ENCODE measurements around the gene PNN. TPM values are rescaled to one million over a fixed set of nuclear protein-coding genes. Genes with fewer than 3 reads are reported as not detected.
"Not testable (repeated sequence)": the region's sequence is repeated elsewhere in the genome, so short reads cannot be mapped to it uniquely, and the experiment has no call there.

The PNN gene
- polyA plus RNA-seq, 3 donors from 2014 or later = 9.5 to 34.7 (median 17.1) TPM

DNA sequence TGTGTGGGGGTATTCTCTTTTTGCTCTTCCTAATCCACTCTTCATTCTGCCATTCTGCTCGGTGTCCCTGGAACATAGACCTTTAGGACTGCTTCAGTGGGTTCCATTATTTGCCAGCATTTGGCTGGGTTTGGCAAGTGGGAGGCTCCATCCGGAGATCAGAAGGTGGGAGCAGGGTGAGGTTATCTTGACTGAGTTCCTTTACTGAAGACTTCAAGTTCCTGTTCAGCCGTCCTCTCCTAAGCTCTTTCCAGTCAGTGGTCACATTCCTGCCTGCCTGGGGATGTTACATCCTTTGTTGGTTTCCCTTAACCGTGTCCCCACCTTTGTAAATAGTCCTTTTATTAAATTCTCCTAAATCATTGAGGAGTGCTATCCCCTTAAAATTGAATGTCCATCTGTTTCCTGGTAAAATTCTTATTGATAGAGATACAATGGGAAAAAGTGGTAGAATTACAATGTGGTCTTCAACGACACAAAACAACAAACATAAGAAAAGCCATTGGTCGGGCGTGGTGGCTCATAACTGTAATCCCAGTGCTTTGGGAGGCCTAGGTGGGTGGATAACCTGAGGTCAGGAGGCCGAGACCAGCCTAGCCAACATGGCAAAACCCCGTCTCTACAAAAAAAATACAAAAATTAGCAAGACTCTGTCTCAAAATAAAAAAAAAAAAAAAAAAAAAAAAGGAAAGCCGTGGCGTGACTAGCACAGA lies 53.6 kb downstream of the PNN start:
- no peak for DNase-seq
- Mint-ChIP-seq H3K27ac (peak overlapping the region; percentile 67 to 97 (median 94)), H3K9me3 (no peaks in the 10 kb centered on the region), H3K27me3 (ENCODE audit: low read depth in 3 of 3) (peaks cover 0 to 15% (median 7%) of the 10 kb centered on the region in 3 donors), H3K4me1 (peaks cover 43 to 54% of the 10 kb centered on the region in 2 donors), H3K36me3 (no peaks in the 10 kb centered on the region), H3K4me3 (peak overlapping the region; percentile 52 to 76 (median 73))

GRCh38 chr14:39229222-39229543 lies 54.1 kb downstream of the PNN start:
- peak; percentile 65 to 73 (median 69) for DNase-seq
- Mint-ChIP-seq H3K4me3 (peak overlapping the region; percentile 52 to 76 (median 73)), H3K27me3 (ENCODE audit: low read depth in 3 of 3) (peaks cover 0 to 14% (median 7%) of the 10 kb centered on the region in 3 donors), H3K36me3 (no peaks in the 10 kb centered on the region), H3K27ac (peak overlapping the region; percentile 67 to 97 (median 94)), H3K9me3 (no peaks in the 10 kb centered on the region), H3K4me1 (peaks cover 49 to 59% of the 10 kb centered on the region in 2 donors)

GRCh38 chr14:39229601-39230110 lies 54.6 kb downstream of the PNN start:
- peaks cover 49 to 62% of the 10 kb centered on the region in 2 donors for H3K4me1 Mint-ChIP-seq
- DNase-seq = peak in 1 of 3 donors; percentile 5
- peak overlapping the region in 4 of 5 donors; percentile 0 to 73 (median 16) for H3K4me3 Mint-ChIP-seq
- H3K27me3 Mint-ChIP-seq (ENCODE audit: low read depth in 3 of 3) = peaks cover 0 to 14% (median 7%) of the 10 kb centered on the region in 3 donors
- no peaks in the 10 kb centered on the region for H3K9me3 Mint-ChIP-seq
- H3K27ac Mint-ChIP-seq = peak overlapping the region; percentile 67 to 97 (median 94)
- H3K36me3 Mint-ChIP-seq = no peaks in the 10 kb centered on the region

- Mint-ChIP-seq H3K27me3 (ENCODE audit: low read depth in 3 of 3) (peaks cover 0 to 14% (median 7%) of the 10 kb centered on the region in 3 donors), H3K36me3 (no peaks in the 10 kb centered on the region), H3K27ac (peak overlapping the region; percentile 55 to 84 (median 78)), H3K9me3 (no peaks in the 10 kb centered on the region), H3K4me1 (peaks cover 49 to 62% of the 10 kb centered on the region in 2 donors), H3K4me3 (no peak overlapping the region)
- DNase-seq = no peak
Measured at GRCh38 chr14:39230416-39231035, 55.5 kb downstream of the PNN start.

DNA sequence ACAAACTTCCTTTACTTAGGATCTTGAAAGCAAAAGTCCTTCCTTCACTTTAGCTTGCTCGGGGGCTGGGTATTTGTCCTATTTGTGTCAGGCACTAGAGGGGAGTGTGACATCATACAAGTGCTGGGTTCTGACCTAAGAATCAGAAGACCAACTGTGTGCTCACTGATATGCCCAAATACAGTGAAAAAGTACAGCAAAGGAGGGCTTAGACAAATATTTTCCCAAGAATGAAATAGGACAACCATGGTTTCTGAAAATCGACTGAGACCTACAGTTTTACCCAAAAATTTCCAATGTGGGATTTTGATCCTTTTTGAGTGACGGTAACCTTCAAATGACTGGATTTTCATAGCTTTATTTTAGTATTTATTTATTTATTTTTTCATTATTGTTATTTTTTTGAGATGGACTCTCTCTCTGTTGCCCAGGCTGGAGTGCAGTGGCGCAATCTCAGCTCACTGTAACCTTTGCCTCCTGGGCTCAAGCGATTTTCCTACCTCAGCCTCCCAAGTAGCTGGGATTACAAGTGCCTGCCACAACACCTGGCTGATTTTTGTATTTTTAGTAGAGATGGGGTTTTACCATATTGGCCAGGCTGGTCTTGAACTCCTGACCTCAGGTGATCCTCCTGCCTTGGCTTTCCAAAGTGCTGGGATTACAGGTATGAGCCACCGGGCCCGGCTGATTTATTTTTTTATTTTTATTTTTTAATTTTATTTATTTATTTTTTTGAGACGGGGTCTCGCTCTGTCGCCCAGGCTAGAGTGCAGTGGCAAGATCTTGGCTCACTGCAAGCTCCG lies 56.9 kb downstream of the PNN start:
- Mint-ChIP-seq H3K4me1 (peaks cover 49 to 62% of the 10 kb centered on the region in 2 donors), H3K27ac (peak overlapping the region; percentile 55 to 93 (median 80)), H3K27me3 (ENCODE audit: low read depth in 3 of 3) (peaks cover 0 to 12% (median 7%) of the 10 kb centered on the region in 3 donors), H3K4me3 (peak overlapping the region in 2 of 5 donors; percentile 48 to 67)
- not testable (repeated sequence) for H3K9me3 Mint-ChIP-seq, H3K36me3 Mint-ChIP-seq
- DNase-seq = peak; percentile 46 to 61 (median 55)

Other genes starting within 250 kb of the PNN start
- 10 to 100 TPM; 19.3 to 35.1 (median 29.1) TPM for gene SEC23A, start 72.0 kb upstream of the PNN start, polyA plus RNA-seq
- 10 to 100 TPM in 2 of 3 donors, 1 to 10 TPM in 1; 8.6 to 12.8 (median 10.1) TPM for gene GEMIN2, start 60.9 kb upstream of the PNN start, polyA plus RNA-seq
- 10 to 100 TPM; 11.2 to 19.0 (median 13.0) TPM for gene TRAPPC6B, start 4.9 kb upstream of the PNN start, polyA plus RNA-seq
- gene MIA2, start 58.7 kb downstream of the PNN start, polyA plus RNA-seq = 10 to 100 TPM; 14.1 to 38.6 (median 27.6) TPM

Data from immature natural killer cell (primary cell).